Choroid plexus epithelial cell (primary cell): ENCODE data around the gene MAOB.

Source experiments
- DNase-seq: peaks from one replicate; pipeline ENCODE4 v3.0.0-alpha.2; 2010; ENCODE audit warnings: low read depth
- H3K4me3 ChIP-seq: 2 replicates; pipeline ENCODE4 v1.5.1; 2011; ENCODE audit warnings: low read depth, mild to moderate bottlenecking, control low read depth, low read length, moderate library complexity
- CTCF ChIP-seq: conservative IDR thresholded peaks from 2 replicates; pipeline ENCODE4 v1.5.1; 2011; ENCODE audit warnings: low read depth, mild to moderate bottlenecking, control low read depth, inconsistent platforms, low read length, moderate library complexity

MAOB gene

DNA sequence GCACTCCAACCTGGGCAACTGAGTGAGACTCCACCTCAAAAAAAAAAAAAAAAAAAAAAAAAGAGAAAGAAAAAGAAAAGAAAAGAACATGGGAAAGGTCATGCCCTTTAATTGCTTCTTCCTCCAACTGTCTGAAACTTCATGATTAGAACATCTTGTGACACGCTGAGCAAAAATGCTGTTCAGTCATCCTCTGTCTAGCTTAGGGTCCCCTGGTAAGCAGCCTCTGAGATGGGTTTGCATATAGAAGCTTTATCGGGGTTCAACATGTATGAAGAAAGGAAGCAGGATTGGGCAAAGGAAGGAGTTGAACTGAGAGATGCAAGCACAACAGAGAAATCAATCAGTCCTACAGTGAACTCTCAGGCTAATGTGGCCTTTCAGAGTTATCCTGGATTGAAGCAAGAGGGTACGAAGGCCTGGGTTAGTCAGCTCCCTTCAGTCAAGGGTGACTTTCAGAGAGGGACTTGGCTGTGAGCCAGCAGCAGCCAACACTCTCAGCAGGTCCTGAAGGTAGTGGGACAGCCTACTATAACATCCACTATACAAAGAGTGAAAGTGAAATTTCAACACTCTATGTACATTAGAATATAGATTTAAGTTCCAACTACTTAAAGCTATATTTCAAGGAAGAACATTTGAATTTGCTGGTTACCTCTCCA, 11.4 kb downstream of the MAOB start:
- no peak for TF ChIP-seq CTCF
- no peak for DNase-seq
- no peak overlapping the region for H3K4me3 ChIP-seq

DNA sequence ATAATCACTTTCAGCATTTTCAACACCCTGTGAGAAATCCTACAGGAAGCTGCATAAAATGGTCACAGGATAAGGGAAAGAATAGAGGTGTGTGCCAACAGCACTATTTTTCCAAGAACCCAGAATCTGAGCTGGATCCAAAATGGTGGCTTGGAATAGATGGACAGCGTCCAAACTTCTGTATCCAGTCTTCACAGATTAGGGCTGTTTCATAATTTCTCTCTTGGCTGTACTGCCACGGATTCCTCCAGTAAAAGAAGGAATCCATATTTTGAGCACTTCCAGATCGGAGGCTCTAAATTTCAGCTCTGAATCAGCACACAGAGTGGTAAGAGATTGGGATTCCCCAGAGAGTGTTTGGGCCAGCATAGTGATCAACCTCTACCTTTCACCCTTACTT, 12.2 kb downstream of the MAOB start:
- H3K4me3 ChIP-seq = no peak overlapping the region
- TF ChIP-seq CTCF = no peak
- DNase-seq = no peak

- DNase-seq = no peak
- TF ChIP-seq CTCF = no peak
- H3K4me3 ChIP-seq = no peak overlapping the region
These were observed 13.5 kb downstream of the MAOB start for GRCh38 chrX:43868791-43869190.

- no peak for DNase-seq
- TF ChIP-seq CTCF = no peak
- H3K4me3 ChIP-seq = no peak overlapping the region
These were observed 15.8 kb downstream of the MAOB start for GRCh38 chrX:43866423-43866822.

GRCh38 chrX:43865791-43866190, 16.5 kb downstream of the MAOB start:
- no peak for TF ChIP-seq CTCF
- no peak overlapping the region for H3K4me3 ChIP-seq
- DNase-seq = no peak

DNA sequence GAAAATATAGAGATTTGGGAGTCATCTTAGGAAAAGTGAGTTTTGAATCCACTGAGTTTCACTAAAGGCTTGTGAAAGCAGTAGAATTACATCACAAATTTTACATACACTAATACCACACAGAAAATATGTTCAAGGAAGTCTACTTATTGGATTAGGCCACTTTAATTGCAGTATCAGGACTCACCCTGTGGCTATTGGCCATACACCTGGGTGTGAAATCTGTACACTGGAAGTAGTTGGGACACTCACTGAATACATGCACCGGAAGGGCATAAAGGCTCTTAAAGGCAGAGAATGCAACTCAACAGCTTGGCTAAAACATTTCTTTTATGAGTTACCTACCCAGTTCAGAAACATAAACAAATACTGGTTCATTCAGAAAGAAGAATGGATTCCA, 19.8 kb downstream of the MAOB start:
- DNase-seq = no peak
- no peak for TF ChIP-seq CTCF
- H3K4me3 ChIP-seq = no peak overlapping the region

- no peak overlapping the region for H3K4me3 ChIP-seq
- no peak for DNase-seq
- TF ChIP-seq CTCF = no peak
These were observed 20.5 kb downstream of the MAOB start for GRCh38 chrX:43861750-43862149.
